Measurements from ENCODE around the gene TFEB.

The TFEB gene

GRCh38 chr6:41690541-41691330 lies 44.7 kb downstream of the TFEB start:
- Mint-ChIP-seq H3K36me3 (ENCODE audit: low read depth) (peaks cover 6% of the 10 kb centered on the region), H3K4me1 (ENCODE audit: low read depth) (peaks cover 6% of the 10 kb centered on the region), H3K27ac (no peak overlapping the region)

DNA sequence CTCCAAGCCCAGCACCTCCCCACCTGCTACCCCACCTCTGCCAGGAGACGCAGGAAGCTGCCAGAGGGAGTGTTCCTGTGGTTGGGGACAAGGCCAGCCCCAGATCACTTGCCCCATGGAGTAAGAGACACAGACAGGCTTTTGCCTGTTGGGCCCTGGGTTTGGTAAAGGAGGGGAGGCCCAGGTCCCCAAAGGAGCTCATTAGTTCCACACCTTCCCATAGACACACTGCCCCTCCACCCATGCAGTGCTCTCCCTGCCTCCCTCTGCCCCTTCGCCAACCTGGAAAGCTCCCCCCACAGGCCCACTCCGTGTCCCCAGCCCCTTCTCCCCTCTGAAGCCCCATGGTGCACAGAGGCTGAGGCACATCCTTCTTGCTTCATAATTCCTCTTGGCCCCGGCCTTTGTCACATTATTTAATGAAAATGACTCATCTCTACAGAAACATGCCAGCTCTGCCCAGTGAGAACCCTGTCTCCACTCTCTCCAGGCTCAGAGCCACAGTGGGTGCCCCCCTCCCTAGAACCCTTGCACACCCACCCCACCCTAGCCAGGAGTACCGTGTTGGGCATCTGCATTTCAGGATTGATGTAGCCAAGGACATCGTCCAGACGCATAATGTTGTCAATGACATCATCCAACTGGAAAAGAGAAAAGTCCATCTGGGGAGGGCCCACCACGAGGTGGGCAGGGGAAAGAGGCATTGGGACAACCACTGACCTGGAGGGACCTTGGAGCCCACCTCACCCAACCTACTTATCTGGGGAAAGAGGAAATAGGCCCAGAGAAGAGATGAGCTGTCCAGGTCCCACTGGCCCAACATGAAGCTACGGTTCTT lies 46.0 kb downstream of the TFEB start:
- H3K4me1 Mint-ChIP-seq (ENCODE audit: low read depth): peaks cover 6% of the 10 kb centered on the region
- H3K27ac Mint-ChIP-seq: no peak overlapping the region
- H3K27me3 Mint-ChIP-seq (ENCODE audit: low read depth): no peaks in the 10 kb centered on the region
- peaks cover 6% of the 10 kb centered on the region for H3K36me3 Mint-ChIP-seq (ENCODE audit: low read depth)
- no peaks in the 10 kb centered on the region for H3K9me3 Mint-ChIP-seq
- H3K4me3 Mint-ChIP-seq: no peak overlapping the region

More at GRCh38 chr6:41690541-41691330, 44.7 kb downstream of the TFEB start:
- Mint-ChIP-seq H3K4me3 (no peak overlapping the region), H3K9me3 (no peaks in the 10 kb centered on the region), H3K27me3 (ENCODE audit: low read depth) (no peaks in the 10 kb centered on the region)

DNA sequence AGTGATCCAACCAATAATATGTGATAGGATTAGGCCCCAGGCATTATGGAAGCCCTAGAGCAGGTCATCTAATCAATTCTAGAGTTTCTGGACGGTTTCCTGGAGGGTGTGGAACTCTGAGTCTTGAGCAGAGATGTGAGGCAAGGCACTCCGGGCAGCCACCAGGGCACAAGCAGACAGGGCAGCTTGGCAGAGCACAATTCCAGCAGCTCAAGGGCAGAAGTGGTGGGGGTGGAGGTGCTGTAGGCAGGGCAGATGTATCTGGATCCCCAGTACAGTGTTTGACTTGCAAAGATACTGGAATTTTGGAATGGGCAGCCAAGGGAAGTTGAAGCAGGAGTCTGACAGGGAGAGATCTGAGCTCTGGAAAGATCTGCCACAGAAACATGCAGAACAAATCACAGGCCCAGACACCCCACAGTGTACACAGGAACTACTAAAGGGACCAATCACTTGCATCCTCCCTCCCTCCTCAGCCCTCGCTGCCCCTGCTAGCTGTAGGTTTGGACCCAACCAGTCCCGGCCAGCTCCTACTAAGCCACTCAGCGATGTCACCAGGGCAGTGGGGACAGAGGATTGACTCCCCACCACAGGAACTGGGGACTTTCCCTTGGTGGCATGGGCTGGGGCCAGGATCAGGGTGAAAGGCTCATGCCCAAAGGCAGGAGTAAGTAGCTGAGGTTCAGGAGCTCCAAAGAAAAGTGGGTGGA lies 47.0 kb downstream of the TFEB start:
- H3K27ac Mint-ChIP-seq: no peak overlapping the region
- no peaks in the 10 kb centered on the region for H3K27me3 Mint-ChIP-seq (ENCODE audit: low read depth)
- H3K9me3 Mint-ChIP-seq: no peaks in the 10 kb centered on the region
- peaks cover 6% of the 10 kb centered on the region for H3K36me3 Mint-ChIP-seq (ENCODE audit: low read depth)
- H3K4me1 Mint-ChIP-seq (ENCODE audit: low read depth): peaks cover 9% of the 10 kb centered on the region
- no peak overlapping the region for H3K4me3 Mint-ChIP-seq

- no peaks in the 10 kb centered on the region for H3K27me3 Mint-ChIP-seq (ENCODE audit: low read depth)
- no peaks in the 10 kb centered on the region for H3K9me3 Mint-ChIP-seq
- H3K4me3 Mint-ChIP-seq: no peak overlapping the region
- peaks cover 6% of the 10 kb centered on the region for H3K36me3 Mint-ChIP-seq (ENCODE audit: low read depth)
- H3K27ac Mint-ChIP-seq: no peak overlapping the region
- H3K4me1 Mint-ChIP-seq (ENCODE audit: low read depth): peaks cover 11% of the 10 kb centered on the region
Measured at GRCh38 chr6:41687501-41688175, 47.8 kb downstream of the TFEB start.

DNA sequence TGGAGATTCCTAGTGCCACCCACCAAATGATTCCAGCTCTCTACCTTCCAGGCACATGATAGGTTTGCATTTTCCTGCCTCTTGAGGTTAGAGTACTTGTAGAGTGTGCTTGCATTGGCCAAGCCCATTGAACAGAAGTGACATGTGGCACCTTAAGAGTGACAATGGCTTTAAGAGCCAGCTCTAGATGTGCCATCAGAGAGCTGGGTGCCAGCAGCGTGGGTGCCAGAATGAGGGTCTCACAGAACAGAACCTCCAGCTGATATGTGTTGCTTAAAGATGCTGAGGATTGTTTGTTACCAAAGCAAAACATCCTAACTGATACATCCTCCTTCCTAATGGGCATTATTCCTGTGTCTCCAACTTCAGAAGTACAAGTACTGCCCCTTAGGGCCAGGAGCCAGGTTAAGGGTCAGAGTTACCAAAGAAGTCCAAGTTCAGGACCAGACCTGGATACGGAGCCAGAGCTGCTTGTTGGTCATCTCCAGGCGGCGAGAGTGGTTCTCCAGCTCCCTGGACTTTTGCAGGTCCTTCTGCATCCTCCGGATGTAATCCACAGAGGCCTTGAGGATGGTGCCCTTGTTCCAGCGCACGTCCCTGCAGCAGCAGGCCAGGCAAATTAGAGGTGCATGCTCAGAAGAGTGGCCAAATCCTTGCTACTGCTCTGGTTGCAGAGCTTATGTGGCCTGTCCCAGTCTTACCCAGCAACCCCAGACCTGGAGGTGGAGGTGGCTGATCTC lies 49.6 kb downstream of the TFEB start:
- H3K4me3 Mint-ChIP-seq: no peak overlapping the region
- H3K36me3 Mint-ChIP-seq (ENCODE audit: low read depth): peaks cover 6% of the 10 kb centered on the region
- no peaks in the 10 kb centered on the region for H3K27me3 Mint-ChIP-seq (ENCODE audit: low read depth)
- H3K9me3 Mint-ChIP-seq: no peaks in the 10 kb centered on the region
- H3K27ac Mint-ChIP-seq: no peak overlapping the region
- H3K4me1 Mint-ChIP-seq (ENCODE audit: low read depth): peaks cover 15% of the 10 kb centered on the region

DNA sequence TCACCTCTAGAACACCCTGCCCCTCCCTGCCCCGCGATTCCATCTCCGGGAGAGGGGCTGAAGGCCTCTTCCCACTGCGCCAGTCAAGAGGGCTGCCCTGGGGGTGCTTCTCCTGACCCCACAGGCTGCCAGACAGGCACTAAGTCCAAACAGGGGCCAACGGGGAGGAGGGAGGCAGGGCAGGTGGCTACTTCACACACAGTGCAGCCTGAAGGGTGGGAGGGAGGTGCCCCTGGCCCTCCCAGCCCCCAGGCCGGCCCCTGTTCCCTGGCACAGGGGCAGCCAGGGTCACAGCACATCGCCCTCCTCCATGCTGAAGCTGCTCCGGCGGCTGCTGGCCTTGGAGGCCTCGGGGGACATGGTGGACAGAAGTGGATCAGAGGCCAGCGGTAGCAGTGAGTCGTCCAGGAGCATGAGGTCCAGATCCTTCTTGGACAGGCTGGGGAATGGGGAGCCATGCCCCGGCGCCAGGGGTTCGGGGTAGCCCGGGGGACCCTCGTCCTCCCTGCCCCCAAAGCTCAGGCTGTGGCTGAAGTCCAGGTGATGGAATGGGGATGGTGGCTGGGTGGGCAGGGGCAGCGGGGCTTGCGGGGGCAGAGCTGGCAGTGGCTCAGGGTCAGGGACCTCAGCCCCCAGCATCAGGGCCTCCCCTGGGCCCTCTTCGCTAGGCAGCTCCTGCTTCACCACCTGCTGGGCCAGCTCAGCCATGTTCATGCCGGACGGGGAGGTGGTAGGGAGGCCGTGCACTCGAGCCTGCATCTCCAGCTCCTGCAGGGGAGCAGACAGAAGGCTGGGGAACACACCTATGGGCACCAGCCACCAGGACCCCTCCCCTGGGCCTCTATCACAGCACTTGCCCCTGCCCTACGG lies 50.9 kb downstream of the TFEB start:
- peaks cover 13% of the 10 kb centered on the region for H3K4me1 Mint-ChIP-seq (ENCODE audit: low read depth)
- H3K9me3 Mint-ChIP-seq: no peaks in the 10 kb centered on the region
- no peak overlapping the region for H3K27ac Mint-ChIP-seq
- H3K4me3 Mint-ChIP-seq: no peak overlapping the region
- no peaks in the 10 kb centered on the region for H3K27me3 Mint-ChIP-seq (ENCODE audit: low read depth)
- peaks cover 2% of the 10 kb centered on the region for H3K36me3 Mint-ChIP-seq (ENCODE audit: low read depth)

DNA sequence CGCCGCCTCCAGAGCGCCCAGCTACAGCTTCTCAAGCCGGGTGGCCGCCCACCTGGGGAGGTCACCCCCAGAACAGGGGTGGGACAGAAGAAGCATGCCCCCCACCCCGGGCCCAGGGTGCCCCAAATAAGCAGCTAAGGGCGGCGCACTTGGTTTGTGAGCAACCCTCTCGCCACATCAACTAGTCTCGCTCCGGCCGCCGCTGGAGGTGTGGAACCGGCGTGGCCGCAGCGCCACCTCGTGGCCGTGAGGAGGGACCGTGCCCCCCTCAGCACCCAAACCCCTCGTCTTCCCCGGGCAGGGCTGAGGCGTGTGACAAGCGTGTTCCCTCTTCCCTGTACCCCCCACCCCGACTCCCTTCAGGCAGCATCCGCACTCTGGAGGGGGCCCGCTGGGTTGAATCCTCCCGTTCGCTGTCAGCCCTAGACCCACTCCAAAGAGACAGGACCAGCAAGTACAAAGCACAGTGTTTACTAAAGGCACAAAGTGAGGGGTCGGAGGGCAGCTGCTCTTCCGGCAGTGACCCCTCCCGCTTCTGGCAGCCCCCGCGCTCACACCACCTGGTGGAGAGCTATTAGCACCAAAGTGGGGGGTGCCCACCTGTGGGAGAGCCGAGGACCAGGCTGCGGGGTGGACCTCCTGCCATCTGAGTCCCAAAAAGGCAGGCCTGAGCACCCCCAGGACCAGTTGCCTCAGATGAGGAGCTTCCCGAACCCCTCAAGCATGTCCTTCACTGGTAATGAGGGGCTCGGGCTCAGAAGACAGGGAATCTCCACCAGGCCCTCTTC lies 51.7 kb downstream of the TFEB start:
- H3K4me3 Mint-ChIP-seq: peak overlapping the region; percentile 67
- no peaks in the 10 kb centered on the region for H3K27me3 Mint-ChIP-seq (ENCODE audit: low read depth)
- H3K27ac Mint-ChIP-seq: peak overlapping the region; percentile 67

GRCh38 chr6:41683273-41683522 lies 52.2 kb downstream of the TFEB start:
- Mint-ChIP-seq H3K9me3 (no peaks in the 10 kb centered on the region), H3K36me3 (ENCODE audit: low read depth) (no peaks in the 10 kb centered on the region)

More for the DNA sequence above, 51.7 kb downstream of the TFEB start:
- Mint-ChIP-seq H3K9me3 (no peaks in the 10 kb centered on the region), H3K36me3 (ENCODE audit: low read depth) (no peaks in the 10 kb centered on the region), H3K4me1 (ENCODE audit: low read depth) (peaks cover 9% of the 10 kb centered on the region)

DNA sequence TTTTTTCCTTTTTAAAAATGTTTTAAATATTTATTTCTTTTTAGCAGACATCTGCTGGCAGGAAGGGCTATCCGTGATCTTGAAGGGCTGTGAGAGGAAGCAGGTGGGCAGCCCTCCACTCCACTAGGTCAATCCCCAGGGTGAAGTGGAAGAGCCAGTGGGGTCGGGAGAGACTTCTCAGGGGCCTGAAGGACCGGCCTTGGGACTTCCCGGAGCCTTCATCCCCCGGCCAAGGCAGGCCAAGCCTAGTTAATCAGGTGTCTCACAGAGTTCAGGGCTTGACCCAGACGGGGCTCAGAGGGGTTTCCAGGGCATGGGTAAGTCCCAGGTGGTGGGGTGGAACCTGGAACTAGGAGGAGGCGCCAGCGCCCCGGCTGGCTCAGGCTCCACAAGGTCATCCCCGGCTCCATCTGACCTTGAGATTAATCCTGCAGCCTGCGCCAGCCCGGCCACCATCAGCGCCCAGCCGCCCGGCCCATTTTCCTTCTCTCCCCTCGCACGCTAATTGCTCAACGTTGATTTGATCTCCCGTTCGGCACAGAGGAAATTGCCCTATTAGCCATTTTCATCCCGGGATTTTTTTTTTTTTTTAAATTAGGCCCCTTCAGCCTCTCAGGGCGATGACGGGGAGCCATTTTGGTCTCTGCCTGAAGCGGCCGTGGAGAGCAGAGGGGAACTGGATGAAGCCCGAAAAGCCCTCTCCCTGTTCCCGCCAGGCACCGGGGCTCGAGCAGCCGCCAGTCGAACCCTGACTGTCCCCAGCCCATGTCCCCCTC lies 52.7 kb downstream of the TFEB start:
- Mint-ChIP-seq H3K4me3 (peak overlapping the region; percentile 67), H3K27ac (no peak overlapping the region)

More at GRCh38 chr6:41683273-41683522, 52.2 kb downstream of the TFEB start:
- Mint-ChIP-seq H3K4me1 (ENCODE audit: low read depth) (peaks cover 9% of the 10 kb centered on the region), H3K4me3 (peak overlapping the region; percentile 67), H3K27ac (peak overlapping the region; percentile 67), H3K27me3 (ENCODE audit: low read depth) (no peaks in the 10 kb centered on the region)

GRCh38 chr6:41682056-41682477 lies 53.3 kb downstream of the TFEB start:
- Mint-ChIP-seq H3K36me3 (ENCODE audit: low read depth) (no peaks in the 10 kb centered on the region), H3K9me3 (no peaks in the 10 kb centered on the region), H3K27me3 (ENCODE audit: low read depth) (no peaks in the 10 kb centered on the region), H3K4me3 (peak overlapping the region; percentile 37), H3K27ac (no peak overlapping the region), H3K4me1 (ENCODE audit: low read depth) (peaks cover 9% of the 10 kb centered on the region)

More for the DNA sequence above, 52.7 kb downstream of the TFEB start:
- Mint-ChIP-seq H3K9me3 (no peaks in the 10 kb centered on the region), H3K27me3 (ENCODE audit: low read depth) (no peaks in the 10 kb centered on the region), H3K4me1 (ENCODE audit: low read depth) (peaks cover 9% of the 10 kb centered on the region), H3K36me3 (ENCODE audit: low read depth) (no peaks in the 10 kb centered on the region)

DNA sequence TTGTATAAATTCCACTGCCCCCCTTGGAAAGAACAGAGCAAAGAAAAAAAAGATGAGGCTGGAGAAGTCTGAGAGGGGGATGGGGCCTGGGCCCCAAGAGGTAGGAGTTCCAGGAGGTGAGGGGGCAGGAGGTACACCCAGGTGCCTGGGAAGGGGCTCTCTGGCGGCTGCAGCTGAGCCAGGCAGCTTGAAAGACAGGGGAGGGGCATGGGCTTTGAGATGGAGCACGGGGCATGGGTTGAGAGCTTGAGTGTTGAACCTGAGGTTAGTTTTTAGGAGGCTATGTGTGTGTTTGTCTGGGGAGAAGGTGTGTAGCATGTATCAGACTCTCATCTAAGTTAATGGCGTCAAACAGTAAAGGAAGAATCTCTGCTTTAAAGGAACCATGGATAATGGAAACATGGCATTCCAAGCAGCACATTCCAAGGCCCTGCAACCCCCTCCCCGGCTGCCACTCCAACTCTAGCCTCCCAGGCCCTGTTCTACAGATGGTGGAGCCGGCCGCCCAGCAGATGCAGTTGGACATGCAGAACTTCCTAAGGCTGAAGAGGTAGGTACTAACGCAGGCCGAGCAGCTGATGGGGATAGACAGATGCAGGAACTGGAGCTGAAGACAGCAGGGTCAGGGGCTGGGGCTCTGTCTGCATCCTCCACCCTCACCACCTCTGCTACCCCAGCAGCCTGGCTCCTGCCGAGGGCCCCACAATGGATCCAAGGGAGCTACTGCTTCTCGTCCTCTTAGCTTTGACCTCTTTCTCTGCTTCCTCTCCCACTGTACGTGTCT lies 55.0 kb downstream of the TFEB start:
- Mint-ChIP-seq H3K4me1 (ENCODE audit: low read depth) (peaks cover 9% of the 10 kb centered on the region), H3K27ac (no peak overlapping the region), H3K4me3 (no peak overlapping the region), H3K9me3 (no peaks in the 10 kb centered on the region), H3K27me3 (ENCODE audit: low read depth) (peaks cover 7% of the 10 kb centered on the region), H3K36me3 (ENCODE audit: low read depth) (no peaks in the 10 kb centered on the region)
